GM12872 (cell line): ENCODE measurements around the gene UBALD2.

Source experiments
- TF ChIP-seq, protein P1 (sequence below): IDR thresholded peaks from 3 replicates; pipeline ENCODE4 v1.5.1; 2011; ENCODE audit warnings: low read depth, mild to moderate bottlenecking, low read length, moderate library complexity; ENCODE audit not compliant: insufficient read depth

Gene UBALD2

DNA sequence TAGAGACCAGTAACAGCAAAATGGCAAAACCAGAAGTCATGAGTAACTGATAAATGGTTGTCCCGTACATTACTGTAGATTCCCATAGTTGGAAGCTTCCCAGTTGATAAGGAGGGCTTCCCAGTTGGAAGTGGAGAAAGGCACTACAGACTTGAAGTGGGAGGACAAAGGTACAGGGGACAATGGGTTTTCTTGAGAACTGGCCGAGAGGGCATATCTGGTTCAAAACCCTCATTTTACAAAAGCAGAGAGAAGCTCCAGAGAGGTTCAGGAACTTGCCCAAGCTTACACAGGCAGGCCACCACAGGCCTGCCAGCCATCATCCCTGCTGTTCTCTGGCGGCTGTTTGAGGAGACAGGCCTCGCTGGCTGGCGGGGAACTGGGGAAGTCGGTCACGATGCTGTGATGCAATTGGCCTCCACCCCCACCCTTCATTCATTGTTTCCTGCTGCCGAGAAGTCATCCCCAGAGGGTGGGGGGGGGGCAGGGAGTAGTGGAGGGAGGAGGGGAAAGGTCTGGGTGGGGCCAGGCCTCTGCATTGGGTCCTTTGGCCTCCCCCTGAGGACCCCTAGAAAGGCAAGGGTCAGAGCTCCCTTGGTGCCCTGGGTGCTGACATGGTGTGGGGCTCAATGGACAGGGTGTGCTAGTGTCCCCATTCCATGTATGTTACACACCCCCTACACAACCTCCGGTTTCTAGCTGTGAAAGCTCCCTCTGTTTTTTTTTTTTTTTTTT lies 3.0 kb downstream of the UBALD2 start:
- TF ChIP-seq, protein P1, sequence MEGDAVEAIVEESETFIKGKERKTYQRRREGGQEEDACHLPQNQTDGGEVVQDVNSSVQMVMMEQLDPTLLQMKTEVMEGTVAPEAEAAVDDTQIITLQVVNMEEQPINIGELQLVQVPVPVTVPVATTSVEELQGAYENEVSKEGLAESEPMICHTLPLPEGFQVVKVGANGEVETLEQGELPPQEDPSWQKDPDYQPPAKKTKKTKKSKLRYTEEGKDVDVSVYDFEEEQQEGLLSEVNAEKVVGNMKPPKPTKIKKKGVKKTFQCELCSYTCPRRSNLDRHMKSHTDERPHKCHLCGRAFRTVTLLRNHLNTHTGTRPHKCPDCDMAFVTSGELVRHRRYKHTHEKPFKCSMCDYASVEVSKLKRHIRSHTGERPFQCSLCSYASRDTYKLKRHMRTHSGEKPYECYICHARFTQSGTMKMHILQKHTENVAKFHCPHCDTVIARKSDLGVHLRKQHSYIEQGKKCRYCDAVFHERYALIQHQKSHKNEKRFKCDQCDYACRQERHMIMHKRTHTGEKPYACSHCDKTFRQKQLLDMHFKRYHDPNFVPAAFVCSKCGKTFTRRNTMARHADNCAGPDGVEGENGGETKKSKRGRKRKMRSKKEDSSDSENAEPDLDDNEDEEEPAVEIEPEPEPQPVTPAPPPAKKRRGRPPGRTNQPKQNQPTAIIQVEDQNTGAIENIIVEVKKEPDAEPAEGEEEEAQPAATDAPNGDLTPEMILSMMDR = no peak

DNA sequence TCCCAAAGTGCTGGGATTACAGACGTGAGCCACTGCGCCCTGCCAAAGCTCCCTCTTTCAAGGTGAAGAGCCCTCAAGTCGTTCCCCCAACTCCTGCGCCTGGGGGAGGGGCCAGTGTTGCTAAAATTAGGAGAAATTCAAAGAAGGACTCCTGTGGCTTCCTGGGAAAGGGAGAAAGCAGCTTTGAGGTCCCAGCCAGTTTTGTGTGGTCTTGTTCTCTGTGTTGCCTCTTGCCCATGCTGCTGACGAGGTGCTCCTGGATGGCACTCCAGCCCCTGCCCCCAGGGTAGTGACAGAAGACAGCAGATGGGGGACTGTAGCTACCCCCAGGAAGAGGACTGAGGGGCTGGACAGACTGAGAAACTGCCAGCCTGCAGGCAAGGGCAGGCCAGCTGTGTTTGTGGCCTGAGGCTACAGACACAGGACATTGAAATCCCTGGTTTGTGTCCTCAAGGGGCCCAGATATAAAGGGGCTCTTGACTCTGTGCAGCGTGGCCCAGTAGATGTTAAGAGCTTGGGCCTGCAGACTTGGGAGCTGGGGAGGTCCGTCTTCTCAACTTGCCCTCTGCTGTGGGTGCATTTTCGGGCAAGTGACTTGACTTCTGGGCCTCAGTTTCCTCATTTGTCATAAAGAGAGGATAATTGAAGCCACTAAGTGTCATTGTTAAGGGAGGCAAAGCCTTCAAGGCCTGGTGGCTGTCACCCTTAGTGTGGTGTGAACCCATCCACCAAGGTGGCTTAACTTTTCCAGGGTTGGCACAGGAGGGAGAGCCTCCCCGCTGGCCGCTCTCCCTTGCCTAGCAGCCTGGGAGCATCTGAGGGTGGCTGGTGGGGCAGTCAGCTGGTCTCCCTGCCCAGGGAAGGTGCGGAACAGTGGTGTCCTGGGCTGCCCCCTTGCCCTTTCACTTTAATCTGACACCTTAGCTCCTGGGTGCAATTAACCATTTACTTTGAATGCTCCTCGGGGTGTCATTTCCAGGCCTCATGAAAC lies 4.1 kb downstream of the UBALD2 start:
- TF ChIP-seq, protein P1 = no peak

DNA sequence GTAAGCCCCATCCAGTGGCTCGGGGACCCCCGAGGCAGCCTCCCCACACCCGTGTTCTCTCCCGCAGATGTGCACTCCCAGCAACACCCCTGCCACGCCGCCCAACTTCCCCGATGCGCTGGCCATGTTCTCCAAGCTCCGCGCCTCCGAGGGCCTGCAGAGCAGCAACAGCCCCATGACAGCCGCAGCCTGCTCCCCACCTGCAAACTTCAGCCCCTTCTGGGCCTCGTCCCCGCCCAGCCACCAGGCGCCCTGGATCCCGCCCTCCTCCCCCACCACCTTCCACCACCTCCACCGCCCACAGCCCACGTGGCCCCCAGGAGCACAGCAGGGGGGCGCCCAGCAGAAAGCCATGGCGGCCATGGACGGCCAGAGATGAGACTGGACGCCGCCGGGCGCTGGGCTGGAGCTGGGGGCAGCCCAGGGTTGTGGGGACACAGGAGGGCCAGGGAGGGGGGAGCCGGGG lies 5.0 kb downstream of the UBALD2 start:
- TF ChIP-seq, protein P1 = no peak

DNA sequence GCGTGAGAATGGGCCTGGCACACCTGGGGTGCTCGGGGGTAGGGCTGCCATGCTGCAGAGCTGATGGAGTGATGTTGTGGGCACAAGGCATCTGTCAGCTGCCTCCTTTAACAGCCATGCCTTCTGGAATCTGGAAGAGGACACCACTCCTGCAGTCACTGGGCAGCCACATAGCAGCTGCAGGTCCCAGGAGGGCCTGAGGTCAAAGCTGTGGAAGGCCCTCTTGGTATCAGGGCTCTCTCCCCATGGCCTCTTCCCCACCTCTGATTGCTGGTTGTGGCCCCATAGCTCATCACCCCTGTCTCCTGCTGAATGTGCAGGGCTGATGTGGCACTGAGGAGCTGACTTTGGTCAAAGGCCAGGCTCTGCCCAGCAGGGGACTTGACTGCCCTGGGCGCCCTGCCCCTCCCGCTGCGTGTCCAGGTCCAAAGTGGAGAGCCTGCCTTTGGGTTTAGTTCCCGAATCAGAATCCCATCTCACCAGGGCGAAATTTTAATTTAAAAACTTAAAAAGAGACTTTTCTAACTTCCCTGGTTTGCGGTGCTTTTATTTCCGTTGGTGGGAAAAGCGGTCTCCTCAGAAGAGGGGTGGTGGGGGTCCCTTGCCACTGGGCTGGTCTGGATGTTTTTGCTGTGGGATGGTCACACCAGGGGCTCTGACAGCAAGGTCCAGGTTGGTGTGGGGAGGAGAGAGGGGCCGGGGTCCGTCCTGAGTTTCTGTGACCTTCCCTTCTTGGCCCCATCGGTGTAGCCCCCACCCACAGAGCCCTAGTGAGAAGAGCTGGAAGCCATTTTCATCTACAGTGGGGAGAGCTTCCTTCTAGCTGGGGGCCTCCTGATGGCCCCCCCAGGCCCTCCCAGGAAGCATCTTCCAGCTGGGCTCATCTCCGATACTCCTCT lies 5.9 kb downstream of the UBALD2 start:
- TF ChIP-seq, protein P1 = no peak

DNA sequence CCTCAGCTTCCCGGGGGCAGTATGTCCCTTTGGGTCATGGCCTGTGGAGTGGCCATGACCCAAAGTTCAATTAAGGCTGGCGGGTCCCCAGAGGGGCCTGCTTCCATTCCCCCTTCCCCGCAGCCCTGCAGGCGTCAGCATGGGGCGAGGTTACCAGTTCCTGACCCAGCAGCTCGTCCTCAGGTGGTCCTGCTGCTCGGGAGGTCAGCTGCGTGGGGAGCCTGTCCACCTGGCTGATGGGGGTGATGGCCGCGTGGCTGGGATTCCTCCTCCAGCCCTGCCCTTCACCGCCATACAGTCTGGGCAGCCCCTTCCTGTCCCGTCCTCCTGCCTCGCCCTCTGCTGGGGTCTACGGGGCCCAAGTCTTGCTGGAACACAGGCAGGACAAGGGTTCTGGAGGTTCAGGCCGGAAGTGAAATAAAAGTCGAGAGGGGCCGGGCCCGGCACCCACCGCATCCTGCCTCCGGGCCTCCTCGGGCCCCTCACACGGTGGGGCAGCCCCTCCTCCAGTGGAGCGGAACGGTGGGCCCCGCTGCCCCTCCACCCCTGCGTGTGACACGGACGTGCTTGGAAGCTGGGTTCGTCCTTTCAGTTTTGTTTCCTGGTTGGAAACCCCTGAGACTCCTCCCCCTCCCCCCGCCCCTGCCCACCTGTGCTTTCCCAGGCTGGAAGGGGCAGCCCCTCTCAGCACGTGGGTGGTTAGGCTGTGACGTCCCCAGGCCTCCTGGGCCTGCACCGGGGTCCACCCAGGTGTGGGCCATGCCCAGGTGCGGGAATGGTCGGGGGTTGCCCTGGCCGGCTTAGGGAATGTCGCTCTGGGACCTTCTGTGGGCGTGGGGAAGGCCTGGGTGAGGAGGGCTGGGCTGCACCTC lies 6.8 kb downstream of the UBALD2 start:
- TF ChIP-seq, protein P1 = peak; percentile 21; the same call in 1 of the 3 replicates

DNA sequence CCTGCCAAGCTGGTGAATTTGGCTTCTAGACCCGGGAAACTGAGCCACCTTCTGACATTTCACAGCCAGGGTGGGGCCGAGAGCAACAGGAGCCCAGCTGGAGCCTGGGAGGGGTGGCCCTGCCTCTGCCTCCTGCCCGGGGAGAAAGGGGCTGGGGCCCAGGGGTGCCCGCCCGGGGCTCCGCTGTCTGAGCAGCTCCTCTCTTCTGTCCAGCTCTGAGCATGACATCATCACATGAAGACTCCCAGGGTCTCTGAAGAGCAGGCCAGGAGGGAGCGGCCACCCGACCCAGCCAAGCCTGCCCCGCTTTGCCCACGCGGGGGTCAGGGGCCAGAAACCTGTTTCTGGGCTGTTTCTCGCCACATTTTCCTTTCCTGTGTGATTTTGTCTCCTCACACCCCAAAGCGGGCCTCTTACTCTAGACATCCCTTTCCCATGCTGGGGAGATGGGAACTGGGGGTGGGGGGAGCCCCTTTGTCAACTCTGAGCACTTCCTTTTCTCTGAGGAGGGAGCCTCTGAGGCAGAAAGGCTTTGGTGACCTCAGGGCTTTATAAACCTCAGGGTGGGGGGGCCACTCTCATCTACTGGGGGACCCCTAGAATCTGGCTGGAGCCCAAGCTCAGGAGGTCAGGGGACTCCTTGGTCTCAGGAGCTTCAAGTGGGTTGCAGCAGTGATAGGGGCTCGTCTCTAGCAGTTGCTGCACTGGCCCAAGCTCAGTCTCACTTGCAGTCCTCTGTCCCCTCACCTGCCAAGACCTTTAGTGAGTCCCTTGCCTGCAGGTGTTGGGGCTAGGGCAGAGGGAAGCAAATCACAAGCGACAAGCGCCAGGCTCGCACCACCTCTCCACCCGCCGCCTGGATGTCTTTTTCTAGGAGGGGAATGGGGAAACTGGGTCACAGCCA lies 7.6 kb downstream of the UBALD2 start:
- TF ChIP-seq, protein P1 = no peak
